ENCODE results near the gene ROBO1.

ROBO1 gene

DNA sequence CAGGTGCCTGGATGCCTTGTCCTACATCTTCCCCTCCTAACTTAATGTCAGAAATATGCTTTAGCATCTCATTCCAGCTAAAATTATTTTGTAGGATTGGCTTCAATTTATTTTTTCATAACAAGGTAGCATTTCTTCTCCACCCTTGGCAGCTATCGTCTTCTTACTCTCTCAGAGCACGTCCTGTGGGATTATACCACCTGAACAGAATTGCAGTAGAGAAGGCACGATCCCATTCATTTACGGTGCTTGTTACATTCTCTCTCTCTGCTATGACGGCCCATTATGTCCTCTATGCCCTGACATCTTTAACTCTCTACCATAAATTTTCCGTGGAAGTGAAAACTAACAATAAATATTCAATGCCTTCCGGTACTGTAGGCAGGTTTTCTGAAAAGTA lies 103.3 kb downstream of the ROBO1 start:
- no peak for DNase-seq

DNA sequence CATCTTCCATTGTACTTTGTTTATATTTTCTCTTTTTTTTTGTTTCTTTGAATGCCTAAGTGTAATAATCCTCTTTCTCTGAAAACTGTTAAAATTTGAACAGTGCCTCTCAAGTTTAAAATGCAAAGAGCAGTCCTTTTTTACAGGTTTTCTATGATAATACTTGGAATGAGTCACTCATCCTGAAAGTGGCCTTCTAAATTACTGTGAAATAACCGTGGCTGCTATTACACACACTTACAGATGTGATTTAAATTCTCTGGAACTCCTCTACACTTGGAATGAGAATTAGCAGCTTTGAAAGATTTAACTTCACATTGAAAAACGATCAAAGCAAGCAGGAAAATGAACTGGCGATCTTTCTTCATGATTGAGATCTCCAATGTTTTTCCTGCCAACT lies 105.9 kb downstream of the ROBO1 start:
- DNase-seq: no peak

DNA sequence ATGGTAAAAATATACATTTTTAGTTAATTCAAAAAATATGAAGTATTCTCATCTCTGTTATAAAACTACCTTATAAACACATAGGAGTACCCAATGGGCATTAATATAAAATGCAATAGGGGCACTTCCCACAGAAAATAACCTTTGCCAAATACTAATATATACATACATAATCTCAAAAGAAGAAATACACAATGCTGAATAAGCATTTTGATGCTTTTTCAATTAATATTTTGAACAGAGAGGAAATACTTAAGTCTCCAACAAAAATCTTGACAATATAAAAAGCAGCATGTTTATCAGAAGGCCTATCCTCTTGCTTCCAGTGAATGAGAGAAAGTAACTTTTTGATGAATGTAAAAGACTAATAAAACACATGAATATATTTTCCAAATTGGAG lies 110.7 kb downstream of the ROBO1 start:
- no peak for DNase-seq

DNA sequence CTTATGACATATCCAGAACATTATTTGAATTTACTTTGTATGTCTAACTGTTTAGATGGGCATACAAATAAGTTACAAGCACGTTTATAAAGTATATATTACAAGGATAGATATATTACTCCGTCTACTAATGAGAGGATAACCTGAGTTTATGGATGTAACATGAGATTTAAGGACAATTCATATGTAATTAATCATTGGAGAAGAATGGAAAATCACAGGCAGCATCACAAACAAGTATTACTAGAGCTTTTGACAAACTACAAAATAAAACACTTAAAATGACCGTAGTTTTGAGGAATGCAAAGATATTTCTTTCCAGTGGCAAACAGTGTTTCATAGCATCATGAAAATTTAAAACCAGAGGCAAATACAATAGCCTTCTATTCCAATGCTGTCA lies 113.8 kb downstream of the ROBO1 start:
- DNase-seq: no peak

DNA sequence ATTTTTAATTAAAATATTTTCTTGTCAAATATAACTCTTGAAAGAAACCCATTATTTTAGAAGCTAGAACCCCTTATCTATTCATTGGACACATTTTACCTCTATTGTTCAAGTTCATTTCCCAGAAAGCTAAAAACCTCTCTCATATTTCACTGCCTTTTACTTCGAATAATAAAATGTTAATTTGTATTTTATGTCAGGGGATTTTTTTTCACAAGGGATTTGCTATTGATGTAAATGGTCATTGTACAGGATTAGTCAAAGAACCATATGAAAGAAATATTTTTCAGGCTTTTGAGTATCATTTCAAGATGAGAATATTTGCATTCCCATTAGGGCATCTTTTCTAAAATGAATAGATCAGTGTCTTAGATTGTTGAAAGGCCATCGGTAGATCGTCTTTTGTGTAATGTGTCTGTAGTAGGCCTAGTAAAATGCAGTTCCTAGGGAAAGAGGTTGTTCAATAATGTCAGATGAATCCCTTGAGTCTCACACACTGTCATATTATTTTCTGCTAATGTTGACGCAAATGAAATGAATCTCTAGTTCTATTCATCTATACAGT lies 114.5 kb downstream of the ROBO1 start:
- DNase-seq: no peak

DNA sequence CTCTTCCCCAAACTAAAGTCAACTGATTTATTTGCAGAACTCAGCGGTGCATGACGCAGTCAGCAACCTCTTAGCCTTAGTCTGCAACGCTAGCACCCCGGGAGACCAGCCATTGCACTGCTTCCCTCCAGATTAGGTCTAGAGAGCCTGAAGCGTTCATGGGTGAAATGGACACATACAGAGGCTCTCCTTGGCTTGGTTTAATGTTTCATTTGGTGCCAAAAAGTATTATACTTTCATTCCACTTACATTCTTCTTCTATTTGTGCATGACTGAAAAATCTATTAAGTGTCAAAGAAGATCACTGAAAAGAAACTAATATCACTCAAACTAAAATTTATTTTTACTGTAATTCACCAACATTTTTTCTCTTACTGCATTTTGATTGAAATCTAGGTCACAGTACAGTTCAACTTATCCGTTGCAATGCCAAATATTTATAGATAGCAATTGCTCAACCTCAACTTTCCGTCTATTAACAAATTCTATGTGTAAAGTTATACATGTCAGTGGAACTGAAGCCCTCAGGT lies 116.2 kb downstream of the ROBO1 start:
- DNase-seq: no peak

DNA sequence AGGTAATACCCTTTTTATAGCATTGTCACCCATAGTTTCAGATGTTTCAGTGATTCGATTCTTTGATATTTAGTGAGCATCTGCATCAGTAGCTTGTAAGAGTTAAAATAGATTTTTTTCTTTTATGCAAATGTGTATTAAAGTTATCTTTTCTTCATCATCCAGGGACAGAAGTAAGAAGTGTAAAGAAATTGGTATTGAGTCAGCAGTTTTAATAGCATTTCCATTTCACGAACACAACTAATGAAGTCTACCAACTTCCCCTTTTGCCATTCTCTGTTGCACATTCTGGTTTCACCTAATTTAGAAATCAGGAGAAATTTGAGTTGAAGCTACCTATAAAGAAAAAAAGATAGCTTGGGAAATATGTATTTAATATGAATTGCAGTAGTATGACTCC lies 127.9 kb downstream of the ROBO1 start:
- no peak for DNase-seq

DNA sequence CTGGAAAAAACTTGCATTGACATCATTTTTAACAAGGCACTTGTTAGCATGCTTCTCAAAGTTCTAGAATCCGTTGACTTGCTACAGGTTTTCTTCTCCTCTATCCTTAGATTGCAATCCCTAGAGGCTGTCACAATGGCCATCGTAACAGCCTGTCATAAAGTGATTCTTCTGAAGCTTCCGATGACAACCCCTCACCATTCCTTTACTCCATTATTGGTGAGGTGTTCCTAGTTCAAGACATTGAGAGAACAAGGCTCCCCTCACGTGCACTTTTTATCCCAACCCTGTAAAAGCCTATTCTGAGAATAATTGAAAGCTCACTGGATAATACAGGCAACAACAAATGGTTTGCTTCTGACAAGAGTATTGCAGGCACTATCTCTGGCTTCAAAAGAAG lies 131.4 kb downstream of the ROBO1 start:
- DNase-seq: no peak

DNA sequence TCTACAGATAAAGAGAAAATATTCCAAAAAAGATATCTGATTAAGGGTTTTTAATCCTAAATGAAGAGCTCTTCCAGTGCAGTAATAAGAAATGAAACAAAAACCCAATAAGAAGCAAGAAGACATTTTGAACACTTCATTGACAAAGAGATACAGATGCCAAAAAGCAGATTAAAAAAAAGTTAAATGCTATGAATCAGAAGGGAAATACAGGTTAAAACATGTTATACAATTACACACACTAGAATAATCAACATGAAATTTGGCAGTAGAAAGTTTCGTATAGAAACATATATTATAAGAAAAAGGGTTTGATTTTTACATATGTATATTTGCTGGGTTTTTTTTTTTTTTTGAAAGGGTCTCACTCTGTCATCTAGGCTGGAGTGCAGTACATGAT lies 135.0 kb downstream of the ROBO1 start:
- DNase-seq: no peak

DNA sequence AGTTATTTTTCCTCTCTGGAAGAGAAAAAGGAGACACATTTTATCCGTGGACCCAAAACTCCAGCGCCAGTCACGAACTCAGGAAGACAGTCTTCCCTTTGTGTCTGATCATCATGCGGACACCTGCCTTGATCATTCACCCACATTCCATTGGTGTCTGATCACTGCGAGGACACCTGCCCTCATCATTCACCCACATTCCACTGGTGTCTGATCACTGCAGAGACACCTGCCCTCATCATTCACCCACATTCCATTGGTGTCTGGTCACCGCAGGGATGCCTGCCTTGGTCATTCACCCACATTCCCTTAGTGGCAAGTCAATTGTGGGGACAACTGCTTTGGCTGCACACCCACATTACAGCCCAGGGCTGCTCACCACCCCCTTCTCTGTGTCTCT lies 148.9 kb downstream of the ROBO1 start:
- DNase-seq: no peak

DNA sequence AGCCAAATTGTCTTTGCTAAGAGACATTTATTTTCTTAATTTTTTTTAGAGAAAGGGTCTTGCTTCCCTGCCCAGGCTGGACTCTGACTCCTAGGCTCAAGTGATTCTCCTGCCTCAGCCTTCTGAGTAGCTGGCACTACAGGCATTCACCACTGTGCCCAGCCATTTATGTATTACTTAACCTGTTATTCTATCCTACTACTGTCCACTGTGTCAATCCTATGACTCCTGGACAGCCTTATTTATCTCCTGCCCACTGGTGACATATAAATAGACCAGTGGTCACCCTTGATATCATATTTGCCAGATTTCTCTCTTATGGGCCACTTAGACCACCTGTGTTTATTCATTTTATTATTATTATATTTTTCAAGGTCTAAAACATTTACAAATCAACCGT lies 161.4 kb downstream of the ROBO1 start:
- DNase-seq: no peak

DNA sequence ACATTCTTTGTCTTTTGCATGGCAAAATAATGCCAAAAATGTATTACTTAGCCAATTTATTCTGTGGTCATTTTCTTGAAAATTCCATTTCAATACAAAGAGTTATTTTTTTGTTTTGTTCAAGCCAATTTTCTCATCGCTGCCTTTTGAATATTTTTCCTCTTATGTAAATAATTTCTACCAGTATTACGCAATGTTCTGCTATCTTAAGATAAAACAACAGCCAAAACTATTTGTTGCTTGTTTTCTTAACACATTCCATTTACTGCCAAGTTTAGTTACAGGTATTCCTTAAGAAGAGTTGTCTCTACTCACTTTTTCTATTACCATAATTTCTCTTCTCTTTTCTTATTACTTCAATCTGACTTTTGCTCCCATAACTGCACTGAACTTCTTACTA lies 163.1 kb downstream of the ROBO1 start:
- DNase-seq: no peak

DNA sequence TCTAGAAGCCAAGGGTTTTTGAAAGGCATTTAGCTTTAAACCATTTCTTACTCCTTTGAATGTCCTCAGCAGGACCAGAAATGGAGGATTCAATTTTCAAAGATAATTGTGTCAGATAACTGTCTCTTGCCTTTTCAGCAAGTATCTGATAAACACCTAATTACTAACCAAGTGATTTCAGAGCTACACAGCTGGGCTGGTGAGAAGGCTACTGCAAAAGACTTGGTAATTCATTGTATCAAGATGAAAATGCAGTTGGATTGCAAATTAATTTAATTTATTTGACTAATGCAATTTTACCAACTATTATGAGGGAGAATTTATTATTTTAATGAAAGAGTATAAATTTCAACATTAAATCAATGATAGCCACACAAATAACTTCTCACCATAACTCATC lies 165.4 kb downstream of the ROBO1 start:
- no peak for DNase-seq

DNA sequence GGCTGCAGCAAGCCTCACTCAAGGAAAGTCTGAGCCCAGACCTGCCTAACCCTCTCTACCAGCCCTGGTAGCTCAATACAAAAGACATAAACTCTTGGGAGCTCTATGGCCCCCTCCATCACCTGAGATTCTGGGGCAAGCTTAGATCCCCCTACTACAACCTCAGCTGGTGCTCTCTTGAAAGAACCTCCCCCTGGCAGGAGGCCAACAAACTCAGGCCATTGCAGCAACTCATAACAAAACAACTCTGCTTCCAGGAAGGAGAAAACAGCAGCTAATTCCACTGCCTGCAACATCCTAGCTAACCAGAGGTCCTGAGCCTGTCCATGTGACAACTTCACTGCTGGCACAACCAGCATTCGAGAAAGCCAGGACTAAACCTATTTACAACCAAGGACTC lies 169.2 kb downstream of the ROBO1 start:
- no peak for DNase-seq

DNA sequence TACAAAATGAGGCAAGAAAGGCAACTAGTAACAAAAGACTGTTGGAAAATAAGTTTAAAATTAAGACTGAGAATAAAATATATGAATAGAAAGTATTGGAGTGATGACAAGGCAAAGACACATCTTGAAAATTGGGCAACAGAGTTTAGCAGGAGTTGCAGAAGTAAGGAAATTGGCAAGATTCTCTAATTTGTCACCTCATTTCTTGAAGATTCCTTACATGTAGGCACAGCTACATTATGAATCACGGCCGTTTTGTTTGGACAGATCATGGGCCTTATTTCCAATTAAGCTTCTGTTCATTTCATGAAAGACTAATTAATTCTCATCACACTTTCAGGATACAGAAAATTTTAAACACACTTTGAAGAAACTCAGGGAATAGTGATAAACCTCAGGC lies 170.1 kb downstream of the ROBO1 start:
- DNase-seq: no peak

DNA sequence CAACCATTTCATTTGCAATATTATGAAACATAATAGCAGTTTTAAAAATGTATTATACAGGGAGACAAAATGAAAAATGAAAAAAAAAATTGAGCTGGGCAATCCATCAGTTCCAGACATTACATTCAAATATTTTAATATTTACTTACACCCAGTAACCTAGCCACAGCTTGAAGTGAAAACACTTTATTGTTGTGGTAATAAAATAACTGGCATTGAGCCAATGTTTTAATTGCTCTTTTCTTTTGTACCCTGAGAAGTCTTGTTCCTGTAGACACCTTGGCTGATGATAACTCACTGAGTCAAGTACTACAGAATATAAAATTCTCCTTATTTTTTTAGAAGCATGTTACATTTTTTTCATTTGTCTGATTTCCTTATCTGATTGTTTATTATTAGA lies 180.6 kb downstream of the ROBO1 start:
- no peak for DNase-seq

DNA sequence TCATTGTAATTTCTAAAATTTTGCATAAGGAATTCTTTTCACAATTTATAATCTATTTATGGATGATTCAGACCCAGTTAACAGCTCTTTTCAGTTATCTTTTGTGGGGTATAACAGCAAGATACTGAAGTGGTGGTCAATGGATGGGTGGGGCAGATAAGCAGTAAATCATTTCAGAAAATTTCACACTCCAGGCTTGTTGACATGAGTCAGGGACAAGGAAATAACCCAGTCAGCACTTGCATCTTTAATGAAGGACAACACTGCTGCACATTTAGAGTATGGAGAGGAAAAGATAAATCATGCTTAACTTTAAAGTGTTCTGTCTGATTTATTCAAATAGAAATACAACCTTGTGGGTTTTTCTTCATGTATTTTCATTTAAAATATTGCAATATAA lies 181.6 kb downstream of the ROBO1 start:
- DNase-seq: no peak

DNA sequence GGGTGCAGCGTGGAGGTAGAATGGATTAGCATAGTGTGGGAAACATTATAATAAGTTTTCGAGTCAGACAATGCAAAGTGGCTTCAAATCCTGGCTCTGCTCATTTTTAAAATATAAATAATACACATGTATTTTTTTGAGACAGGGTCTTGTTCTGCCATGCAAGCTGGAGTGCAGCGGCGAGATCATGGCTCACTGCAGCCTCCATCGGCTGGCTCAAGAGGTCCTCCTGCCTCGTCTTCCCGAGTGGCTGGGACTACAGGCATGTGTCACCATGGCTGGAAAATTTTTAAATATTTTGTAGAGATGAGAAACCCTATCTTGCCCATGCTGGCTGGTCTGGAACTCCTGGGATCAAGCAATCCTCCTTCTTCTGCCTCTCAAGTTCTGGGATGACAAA lies 194.9 kb downstream of the ROBO1 start:
- no peak for DNase-seq

DNA sequence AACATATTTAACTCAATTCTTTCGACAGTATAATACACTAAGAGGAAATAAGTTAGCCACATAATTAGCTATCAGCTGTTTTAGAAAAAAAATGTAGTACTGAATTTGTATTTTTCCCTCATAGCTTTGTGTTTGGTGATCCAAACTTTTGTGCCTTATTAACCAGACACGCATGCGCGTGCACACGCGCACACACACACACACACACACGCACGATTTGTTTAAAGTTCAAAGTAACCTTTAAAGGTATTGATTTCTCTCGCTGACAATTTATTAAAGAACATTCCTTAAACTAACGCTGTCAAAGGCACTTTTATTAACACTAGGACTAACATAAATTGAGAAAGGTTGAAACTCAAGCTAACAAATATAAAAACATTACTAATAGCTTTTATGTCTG lies 198.9 kb downstream of the ROBO1 start:
- DNase-seq: no peak

DNA sequence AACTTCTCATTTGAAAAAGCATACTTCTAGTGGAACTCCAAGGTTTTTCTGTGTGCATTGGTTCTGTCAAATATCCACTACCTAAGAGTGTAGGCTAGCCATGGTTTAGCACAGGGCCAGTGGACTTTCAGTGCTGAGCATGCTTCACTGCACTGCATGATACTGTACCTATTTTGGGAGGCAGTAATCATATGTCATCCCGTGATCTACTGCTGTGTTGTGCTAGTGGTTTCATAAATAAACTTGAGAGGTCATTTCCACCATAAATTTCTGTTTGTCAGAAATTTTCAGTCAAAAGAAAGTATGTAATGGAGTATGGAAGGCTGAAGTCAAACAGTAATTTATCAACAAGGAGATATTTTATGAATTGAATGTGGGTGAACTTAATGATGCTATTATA lies 203.6 kb downstream of the ROBO1 start:
- DNase-seq: no peak

DNA sequence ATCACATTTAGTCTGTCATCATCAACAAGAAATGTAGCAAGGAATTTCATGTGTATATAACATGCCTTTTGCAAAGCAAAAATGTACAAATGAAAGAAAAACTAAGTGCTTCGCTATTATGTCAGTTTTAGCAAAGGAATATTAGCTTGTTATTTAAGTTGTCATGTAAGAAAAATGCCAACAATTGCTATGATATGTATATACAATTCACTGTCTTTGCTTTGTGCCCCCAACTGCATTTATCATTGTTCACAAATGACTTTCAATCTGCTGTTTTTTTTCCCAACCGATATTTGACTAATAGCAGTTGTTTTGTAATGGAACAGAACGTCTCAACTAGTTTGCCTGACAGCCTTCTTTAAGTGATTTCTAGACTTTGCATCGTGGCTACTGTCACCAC lies 207.1 kb downstream of the ROBO1 start:
- DNase-seq: no peak

DNA sequence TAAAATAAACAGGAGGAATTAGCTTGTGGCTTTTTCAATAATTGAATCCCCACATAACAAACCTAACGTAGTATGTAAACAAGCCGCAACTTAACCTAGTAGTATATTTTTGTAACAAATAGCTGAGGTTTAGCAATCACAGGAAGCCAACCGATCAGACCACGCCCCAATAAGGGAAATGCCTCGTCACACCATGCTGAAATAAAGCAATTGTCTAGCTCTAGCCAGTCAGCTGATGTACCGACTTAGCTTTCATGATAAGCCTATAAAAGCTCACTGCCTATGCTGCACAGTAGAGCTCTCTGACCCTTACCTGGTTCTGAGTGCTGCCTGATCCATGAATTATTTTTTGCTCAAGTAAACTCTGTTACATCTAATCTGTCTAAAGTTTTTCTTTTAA lies 208.9 kb downstream of the ROBO1 start:
- no peak for DNase-seq

DNA sequence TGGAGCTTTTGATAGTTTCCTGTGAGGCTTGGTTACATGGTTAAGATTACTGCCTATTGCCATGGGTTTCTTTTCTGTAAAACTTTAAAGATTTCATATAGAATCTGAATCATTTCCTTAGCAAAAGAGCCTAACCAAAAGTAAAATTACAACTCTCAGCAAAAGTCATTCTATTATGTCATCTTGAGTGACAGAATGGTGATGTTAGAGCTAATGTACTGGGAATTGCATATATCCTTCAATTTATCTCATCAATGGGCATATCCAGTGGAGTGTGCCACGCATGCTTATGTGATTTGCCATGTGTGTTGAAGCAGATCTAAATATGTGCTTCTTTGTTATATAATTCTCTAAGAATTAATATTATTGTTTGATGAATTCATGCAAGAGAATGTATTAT lies 212.1 kb downstream of the ROBO1 start:
- DNase-seq: no peak

DNA sequence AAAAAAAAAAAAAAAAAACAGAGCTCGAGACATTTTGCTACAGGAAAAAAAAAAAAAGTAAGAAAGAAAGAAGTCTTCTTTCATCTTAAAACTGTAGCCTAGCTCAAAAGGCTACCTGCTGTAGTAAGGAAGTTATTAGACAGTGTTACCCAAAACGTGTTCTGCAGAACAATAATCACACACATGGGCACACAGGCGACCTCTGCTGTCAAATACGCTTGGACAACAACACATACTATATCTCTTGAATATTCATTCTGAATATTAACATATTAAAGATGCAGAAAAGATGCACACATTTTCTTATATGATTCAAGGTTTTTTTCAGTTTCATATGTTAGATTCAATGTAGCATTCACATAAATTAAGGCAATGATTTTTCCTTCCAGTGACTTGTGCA lies 215.8 kb downstream of the ROBO1 start:
- DNase-seq: no peak

DNA sequence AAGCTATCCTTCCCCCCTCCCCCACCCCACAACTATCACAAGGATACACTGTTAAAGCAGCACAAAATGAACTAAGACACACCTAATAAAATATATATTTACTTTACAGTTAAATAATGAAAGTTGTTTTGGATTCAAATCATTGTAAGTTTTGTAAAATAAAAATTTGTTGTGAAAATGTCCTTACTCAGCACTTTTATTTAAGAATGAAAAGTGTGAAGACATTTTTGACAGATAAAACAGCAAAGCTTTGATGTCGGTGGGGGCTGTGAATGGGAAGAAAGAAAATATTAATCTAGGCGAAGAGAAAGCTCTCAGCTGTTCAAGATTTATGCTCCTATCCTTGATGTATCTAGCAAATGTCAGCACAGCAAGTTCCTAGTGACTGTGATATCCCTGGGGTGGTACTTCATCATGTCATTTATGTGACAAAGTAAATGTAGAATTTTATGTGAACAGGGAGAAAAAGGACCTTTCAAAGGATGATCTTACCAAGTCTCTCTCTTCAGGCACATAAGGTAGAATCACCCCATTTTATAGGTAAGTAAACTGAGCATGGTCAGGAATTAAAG lies 216.4 kb downstream of the ROBO1 start:
- no peak for DNase-seq

All from NCI-H2171 (cell line).